Skeletal muscle tissue (tissue), 4 donors: ENCODE measurements around the gene MAP1LC3B. TPM values are rescaled to one million over a fixed set of nuclear protein-coding genes. Genes with fewer than 3 reads are reported as not detected.
"Not testable (repeated sequence)": the region's sequence is repeated elsewhere in the genome, so short reads cannot be mapped to it uniquely, and the experiment has no call there.

Experiments
- H3K27ac ChIP-seq: one replicate; pipeline ENCODE4 v1.7.0; 2013; ENCODE audit warnings: mild to moderate bottlenecking, low read depth, low read length, inconsistent platforms
- H3K27me3 ChIP-seq, 3 donors: one replicate each; pipeline ENCODE4 v1.7.0; 2013; ENCODE audit warnings: low read length in 3 of 3; ENCODE audit not compliant: control insufficient read depth in 3 of 3, insufficient read depth in 3 of 3
- H3K36me3 ChIP-seq, 3 donors: one replicate each; pipeline ENCODE4 v1.7.0; 2013; ENCODE audit warnings: low read length in 3 of 3; ENCODE audit not compliant: control insufficient read depth in 3 of 3, insufficient read depth in 3 of 3
- H3K4me1 ChIP-seq, 3 donors: one replicate each; pipeline ENCODE4 v1.7.0; 2013; ENCODE audit warnings: low read length in 3 of 3, mild to moderate bottlenecking in 3 of 3; ENCODE audit not compliant: control insufficient read depth in 3 of 3, insufficient read depth in 3 of 3
- H3K4me3 ChIP-seq, 3 donors: one replicate each; pipeline ENCODE4 v1.7.0; 2013; ENCODE audit warnings: low read length in 3 of 3
- H3K9ac ChIP-seq, 3 donors: one replicate each; pipeline ENCODE4 v1.7.0; 2013; ENCODE audit warnings: low read length in 3 of 3, mild to moderate bottlenecking in 3 of 3, moderate library complexity in 2 of 3, low read depth in 1 of 3
- H3K9me3 ChIP-seq, 3 donors: one replicate each; pipeline ENCODE4 v1.7.0; 2013; ENCODE audit warnings: low read length in 3 of 3; ENCODE audit not compliant: control insufficient read depth in 3 of 3
- total RNA-seq: library from RNA; depleted of rRNA; stranded (reverse); fragments of >200 nt; gene quantifications from one replicate; pipeline ENCODE4 v1.2.3, GENCODE V29; 2014
- donor health status: Osteomylitis.

MAP1LC3B gene
- total RNA-seq, 1 donor from 2014 or later: 20.9 TPM

GRCh38 chr16:87359121-87359520 lies 33.0 kb upstream of the MAP1LC3B start:
- Histone ChIP-seq H3K36me3 (peaks cover 24 to 36% (median 33%) of the 10 kb centered on the region in 3 donors), H3K4me1 (peaks cover 47 to 67% (median 62%) of the 10 kb centered on the region in 3 donors), H3K9me3 (no peaks in the 10 kb centered on the region), H3K4me3 (no peak overlapping the region), H3K27ac (peak overlapping the region; percentile 74), H3K9ac (peak overlapping the region in 2 of 3 donors; percentile 12 to 26), H3K27me3 (no peaks in the 10 kb centered on the region)

DNA sequence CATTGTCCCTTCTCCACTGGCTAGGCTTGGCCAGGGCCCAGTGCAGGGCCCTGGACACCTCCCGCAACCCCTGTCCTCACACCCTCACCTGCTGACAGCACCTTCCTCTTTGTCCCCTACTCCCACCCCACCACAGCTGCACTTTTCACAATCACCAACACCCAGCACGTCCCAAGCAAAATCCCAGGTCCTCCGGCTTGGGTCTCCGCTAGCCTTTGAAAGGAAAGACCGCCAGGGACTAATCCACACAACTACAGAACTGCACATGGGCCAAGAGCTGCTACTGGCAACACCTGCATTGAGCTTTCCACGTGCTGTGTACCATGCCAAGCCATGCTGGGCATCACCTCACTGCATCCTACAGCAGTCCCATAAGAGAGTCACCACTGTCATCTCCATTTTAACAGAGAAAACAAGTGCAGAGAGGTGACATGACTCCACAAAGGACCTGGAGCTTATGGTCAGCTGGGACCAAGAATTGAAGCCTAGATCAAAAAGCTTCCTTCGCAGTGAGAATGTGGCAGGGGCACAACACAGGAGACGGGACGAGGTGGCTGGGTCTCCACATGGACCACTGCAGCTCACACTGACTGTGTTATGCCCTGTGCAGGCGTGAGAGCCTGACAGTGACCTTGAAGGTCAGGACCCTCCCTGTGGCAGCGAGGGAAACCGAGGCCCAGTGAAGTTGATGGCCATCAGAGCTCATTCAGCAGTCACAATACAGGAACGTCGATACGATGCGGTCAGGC lies 31.1 kb upstream of the MAP1LC3B start:
- peak overlapping the region; percentile 82 for H3K27ac ChIP-seq
- H3K36me3 ChIP-seq: peaks cover 24 to 38% (median 31%) of the 10 kb centered on the region in 3 donors
- H3K9ac ChIP-seq: no peak overlapping the region
- peak overlapping the region in 1 of 3 donors; percentile 22 for H3K4me3 ChIP-seq
- no peaks in the 10 kb centered on the region for H3K9me3 ChIP-seq
- H3K4me1 ChIP-seq: peaks cover 53 to 71% (median 68%) of the 10 kb centered on the region in 3 donors
- no peaks in the 10 kb centered on the region for H3K27me3 ChIP-seq

- H3K9me3 ChIP-seq: no peaks in the 10 kb centered on the region
- H3K9ac ChIP-seq: peak overlapping the region in 2 of 3 donors; percentile 33 to 40
- H3K27ac ChIP-seq: peak overlapping the region; percentile 82
- peaks cover 23 to 34% (median 31%) of the 10 kb centered on the region in 3 donors for H3K36me3 ChIP-seq
- H3K27me3 ChIP-seq: no peaks in the 10 kb centered on the region
- H3K4me3 ChIP-seq: no peak overlapping the region
- H3K4me1 ChIP-seq: peaks cover 53 to 69% (median 68%) of the 10 kb centered on the region in 3 donors
Measured at GRCh38 chr16:87361916-87362619, 30.1 kb upstream of the MAP1LC3B start.

- peaks cover 23 to 33% (median 31%) of the 10 kb centered on the region in 3 donors for H3K36me3 ChIP-seq
- H3K27ac ChIP-seq: peak overlapping the region; percentile 82
Measured at GRCh38 chr16:87362828-87363559, 29.1 kb upstream of the MAP1LC3B start.

GRCh38 chr16:87363771-87364455 lies 28.2 kb upstream of the MAP1LC3B start:
- H3K27ac ChIP-seq: peak overlapping the region; percentile 82
- H3K4me1 ChIP-seq: peaks cover 56 to 62% (median 62%) of the 10 kb centered on the region in 3 donors
- no peaks in the 10 kb centered on the region for H3K27me3 ChIP-seq
- H3K9ac ChIP-seq: peak overlapping the region; percentile 27 to 76 (median 74)
- peaks cover 15 to 25% (median 22%) of the 10 kb centered on the region in 3 donors for H3K36me3 ChIP-seq
- peak overlapping the region; percentile 23 to 58 (median 55) for H3K4me3 ChIP-seq
- H3K9me3 ChIP-seq: no peaks in the 10 kb centered on the region

More at GRCh38 chr16:87362828-87363559, 29.1 kb upstream of the MAP1LC3B start:
- H3K9ac ChIP-seq: peak overlapping the region in 1 of 3 donors; percentile 74
- H3K27me3 ChIP-seq, H3K4me3 ChIP-seq, H3K9me3 ChIP-seq: not testable (repeated sequence)
- H3K4me1 ChIP-seq: peaks cover 58 to 69% (median 67%) of the 10 kb centered on the region in 3 donors

DNA sequence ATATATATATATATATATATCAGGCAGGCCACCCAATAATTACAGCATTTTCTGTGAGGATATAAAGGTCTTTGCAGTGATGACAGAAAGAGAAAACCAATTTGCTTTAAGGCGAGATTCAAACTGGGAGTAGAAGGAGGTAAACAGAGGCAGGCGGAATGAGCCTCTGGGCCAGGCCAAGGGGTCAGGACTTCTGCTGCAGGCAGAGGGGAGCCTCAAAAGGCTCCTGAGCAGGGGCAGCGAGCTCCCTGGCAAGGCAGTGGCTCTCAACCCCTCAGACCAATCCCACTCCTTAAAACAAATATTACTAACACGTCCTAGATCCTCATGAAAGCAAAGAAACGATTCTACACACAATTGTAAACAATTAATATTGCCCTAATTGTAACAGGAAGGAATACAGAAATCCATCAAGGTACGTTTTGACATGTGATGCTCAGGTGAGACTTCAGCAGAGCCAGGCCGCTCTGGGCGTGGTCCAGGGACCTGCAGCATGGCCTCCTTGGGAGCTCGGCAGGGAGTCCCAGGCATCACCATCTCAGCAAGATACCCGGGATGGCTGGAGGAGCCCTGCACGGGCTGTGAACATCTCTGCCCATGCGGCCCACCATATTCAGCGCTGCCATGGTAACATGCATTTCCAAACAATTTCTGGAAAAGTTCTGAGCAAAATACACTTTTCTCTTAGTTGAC lies 27.0 kb upstream of the MAP1LC3B start:
- Histone ChIP-seq H3K27ac (no peak overlapping the region), H3K27me3 (no peaks in the 10 kb centered on the region), H3K4me1 (peaks cover 59 to 61% (median 60%) of the 10 kb centered on the region in 3 donors), H3K4me3 (no peak overlapping the region), H3K9ac (no peak overlapping the region), H3K9me3 (no peaks in the 10 kb centered on the region), H3K36me3 (peaks cover 11 to 18% (median 11%) of the 10 kb centered on the region in 3 donors)

- Histone ChIP-seq H3K36me3 (peaks cover 7 to 15% (median 8%) of the 10 kb centered on the region in 3 donors), H3K27me3 (no peaks in the 10 kb centered on the region), H3K4me1 (peaks cover 60 to 61% (median 61%) of the 10 kb centered on the region in 3 donors), H3K4me3 (no peak overlapping the region), H3K9ac (no peak overlapping the region), H3K27ac (no peak overlapping the region), H3K9me3 (no peaks in the 10 kb centered on the region)
Measured at GRCh38 chr16:87366288-87366687, 25.8 kb upstream of the MAP1LC3B start.

- Histone ChIP-seq H3K4me3 (no peak overlapping the region), H3K36me3 (peaks cover under 1 to 9% (median 2%) of the 10 kb centered on the region in 3 donors), H3K27me3 (no peaks in the 10 kb centered on the region), H3K27ac (no peak overlapping the region), H3K9ac (no peak overlapping the region), H3K4me1 (peaks cover 60 to 63% (median 61%) of the 10 kb centered on the region in 3 donors), H3K9me3 (no peaks in the 10 kb centered on the region)
Measured at GRCh38 chr16:87366930-87367329, 25.2 kb upstream of the MAP1LC3B start.

DNA sequence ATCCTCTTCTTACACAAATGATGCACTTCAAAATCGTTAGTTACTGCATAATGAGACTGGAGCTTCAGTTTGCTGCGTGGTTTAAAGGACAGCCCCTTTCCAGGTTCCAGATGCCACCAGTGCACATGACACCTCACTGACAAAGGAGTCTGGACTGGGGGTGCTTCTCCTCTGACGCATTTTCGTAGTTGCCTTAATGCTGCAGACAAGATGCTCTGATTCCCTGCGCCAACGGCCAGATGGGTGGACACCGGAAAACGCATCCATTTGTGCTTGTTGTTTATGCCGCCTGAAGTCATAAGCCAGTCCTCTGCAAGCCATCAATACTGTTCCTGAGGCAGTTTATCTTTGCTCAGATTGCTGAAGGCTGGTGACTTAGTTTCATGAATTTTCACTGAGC lies 24.6 kb upstream of the MAP1LC3B start:
- Histone ChIP-seq H3K9me3 (no peaks in the 10 kb centered on the region), H3K27ac (no peak overlapping the region), H3K27me3 (no peaks in the 10 kb centered on the region), H3K36me3 (peaks cover 0 to 9% (median 2%) of the 10 kb centered on the region in 3 donors), H3K9ac (no peak overlapping the region), H3K4me1 (peaks cover 60 to 62% (median 62%) of the 10 kb centered on the region in 3 donors), H3K4me3 (no peak overlapping the region)
